Esophagus squamous epithelium (tissue), 5 donors: ENCODE measurements around the gene DRD4. TPM values are rescaled to one million over a fixed set of nuclear protein-coding genes. Genes with fewer than 3 reads are reported as not detected.

Source experiments
- DNase-seq: peaks from one replicate; lab custom pipeline; 2025; lab: John Stamatoyannopoulos, UW
- H3K27ac ChIP-seq, 4 donors: fragments of 200-600 bp; sonication (generic); one replicate each; pipeline ENCODE4 v1.5.1; 2016 to 2019; ENCODE audit warnings: mild to moderate bottlenecking in 1 of 4
- H3K27me3 ChIP-seq, 4 donors: fragments of 200-600 bp; sonication (generic); 1 replicate in 3 of 4; 2 replicates in 1 of 4; pipeline versions ENCODE4 v1.5.1 to v1.6.0; 2017 to 2021; ENCODE audit warnings: antibody characterized with exemption in 1 of 4
- H3K36me3 ChIP-seq, 3 donors: fragments of 200-600 bp; sonication (generic); one replicate each; pipeline ENCODE4 v1.5.1; 2016 to 2019
- H3K4me1 ChIP-seq, 3 donors: fragments of 200-600 bp; sonication (generic); one replicate each; pipeline ENCODE4 v1.5.1; 2017 to 2019
- H3K4me3 ChIP-seq, 4 donors: fragments of 200-600 bp; sonication (generic); 1 replicate in 3 of 4; 2 replicates in 1 of 4; pipeline ENCODE4 v1.5.1; 2016 to 2019; ENCODE audit warnings: mild to moderate bottlenecking in 2 of 4, moderate library complexity in 1 of 4
- H3K9me3 ChIP-seq, 3 donors: fragments of 200-600 bp; sonication (generic); one replicate each; pipeline ENCODE4 v1.5.1; 2016 to 2019
- POLR2A ChIP-seq, 4 donors: fragments of 450-650 bp; IDR thresholded peaks; one replicate each; pipeline ENCODE4 v1.6.1; 2017; ENCODE audit warnings: antibody characterized with exemption in 4 of 4, mild to moderate bottlenecking in 4 of 4, moderate library complexity in 3 of 4
- WGBS, 2 donors: methylation state at CpG; one replicate each; pipeline ENCODE4 v1.1.5; 2018; 5-methylcytosine and 5-hydroxymethylcytosine counted together
- intact Hi-C: fragments of 100-400 bp; cut with DNase I; formaldehyde crosslinking; loops from one replicate; pipeline ENCODE4 v1.15.0; 2022
- total RNA-seq, 4 donors: library from RNA; depleted of rRNA; stranded (reverse); fragments of >200 nt; gene quantifications; one replicate each; pipeline ENCODE4 v1.1.0, GENCODE V29; 2016
- TF ChIP-seq, protein P1 (sequence below), 6 experiments: fragments of 450-650 bp in 4 of 6; fragments of 200-600 bp in 2 of 6; sonication (generic) in 2 of 6; IDR thresholded peaks; one replicate each; pipeline ENCODE4 v1.5.1; 2016 to 2019; ENCODE audit warnings: antibody characterized with exemption in 6 of 6, mild to moderate bottlenecking in 4 of 6, moderate library complexity in 4 of 6
- donor health status: DM: yes; HTN: yes; CAD: no.

DRD4 gene
- total RNA-seq = under 1 TPM in 1 of 4 donors, not detected in 3; 0.76 TPM

DNA sequence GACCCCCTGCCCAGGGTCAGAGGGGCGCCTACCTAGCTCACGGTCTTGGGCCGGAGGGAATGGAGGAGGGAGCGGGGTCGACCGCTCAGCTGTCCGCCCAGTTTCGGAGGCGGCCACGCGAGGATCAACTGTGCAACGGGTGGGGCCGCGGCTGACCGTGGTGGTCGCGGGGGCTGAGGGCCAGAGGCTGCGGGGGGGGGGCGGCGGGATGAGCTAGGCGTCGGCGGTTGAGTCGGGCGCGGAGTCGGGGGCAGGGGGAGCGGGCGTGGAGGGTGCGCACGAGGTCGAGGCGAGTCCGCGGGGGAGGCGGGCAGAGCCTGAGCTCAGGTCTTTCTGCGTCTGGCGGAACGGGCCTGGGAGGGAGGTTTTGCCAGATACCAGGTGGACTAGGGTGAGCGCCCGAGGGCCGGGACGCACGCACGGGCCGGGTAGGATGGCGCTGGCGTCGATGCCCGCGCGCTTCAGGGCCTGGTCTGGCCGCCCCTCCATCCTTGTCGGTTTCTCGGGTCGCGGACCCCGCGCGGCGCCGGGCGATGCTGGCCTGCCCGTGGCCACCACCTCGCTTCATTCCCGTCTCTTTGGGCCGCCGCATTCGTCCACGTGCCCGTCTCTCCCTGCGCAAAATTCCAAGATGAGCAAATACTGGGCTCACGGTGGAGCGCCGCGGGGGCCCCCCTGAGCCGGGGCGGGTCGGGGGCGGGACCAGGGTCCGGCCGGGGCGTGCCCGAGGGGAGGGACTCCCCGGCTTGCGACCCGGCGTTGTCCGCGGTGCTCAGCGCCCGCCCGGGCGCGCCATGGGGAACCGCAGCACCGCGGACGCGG, at the start of gene DRD4:
Gene DRD4, plus strand, starts transcription at position 759 of the 822 bp plus-strand sequence. Its CDS starts 36 bp downstream, at position 795.
- DNase-seq = no peak
- no peaks in the 10 kb centered on the region for H3K9me3 ChIP-seq
- TF ChIP-seq POLR2A (IDR thresholded peaks at IDR 0.05) = no peak
- TF ChIP-seq, protein P1, sequence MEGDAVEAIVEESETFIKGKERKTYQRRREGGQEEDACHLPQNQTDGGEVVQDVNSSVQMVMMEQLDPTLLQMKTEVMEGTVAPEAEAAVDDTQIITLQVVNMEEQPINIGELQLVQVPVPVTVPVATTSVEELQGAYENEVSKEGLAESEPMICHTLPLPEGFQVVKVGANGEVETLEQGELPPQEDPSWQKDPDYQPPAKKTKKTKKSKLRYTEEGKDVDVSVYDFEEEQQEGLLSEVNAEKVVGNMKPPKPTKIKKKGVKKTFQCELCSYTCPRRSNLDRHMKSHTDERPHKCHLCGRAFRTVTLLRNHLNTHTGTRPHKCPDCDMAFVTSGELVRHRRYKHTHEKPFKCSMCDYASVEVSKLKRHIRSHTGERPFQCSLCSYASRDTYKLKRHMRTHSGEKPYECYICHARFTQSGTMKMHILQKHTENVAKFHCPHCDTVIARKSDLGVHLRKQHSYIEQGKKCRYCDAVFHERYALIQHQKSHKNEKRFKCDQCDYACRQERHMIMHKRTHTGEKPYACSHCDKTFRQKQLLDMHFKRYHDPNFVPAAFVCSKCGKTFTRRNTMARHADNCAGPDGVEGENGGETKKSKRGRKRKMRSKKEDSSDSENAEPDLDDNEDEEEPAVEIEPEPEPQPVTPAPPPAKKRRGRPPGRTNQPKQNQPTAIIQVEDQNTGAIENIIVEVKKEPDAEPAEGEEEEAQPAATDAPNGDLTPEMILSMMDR (IDR thresholded peaks at IDR 0.05) = no peak
- peaks cover 14 to 50% (median 25%) of the 10 kb centered on the region in 3 donors for H3K4me1 ChIP-seq
- intact Hi-C loops = no loop called here
- H3K4me3 ChIP-seq = peak within 1 kb of the TSS in 3 of 4 donors; percentile 24 to 55 (median 38)
- WGBS, 2 donors = no CpG with 5 or more reads among the region's 100 CpGs
- no peak within 1 kb of the TSS for H3K27ac ChIP-seq
- H3K27me3 ChIP-seq = peaks cover 0 to 50% (median 0%) of the 10 kb centered on the region in 4 donors
- peaks cover 0 to 17% (median 0%) of the 10 kb centered on the region in 3 donors for H3K36me3 ChIP-seq

DNA sequence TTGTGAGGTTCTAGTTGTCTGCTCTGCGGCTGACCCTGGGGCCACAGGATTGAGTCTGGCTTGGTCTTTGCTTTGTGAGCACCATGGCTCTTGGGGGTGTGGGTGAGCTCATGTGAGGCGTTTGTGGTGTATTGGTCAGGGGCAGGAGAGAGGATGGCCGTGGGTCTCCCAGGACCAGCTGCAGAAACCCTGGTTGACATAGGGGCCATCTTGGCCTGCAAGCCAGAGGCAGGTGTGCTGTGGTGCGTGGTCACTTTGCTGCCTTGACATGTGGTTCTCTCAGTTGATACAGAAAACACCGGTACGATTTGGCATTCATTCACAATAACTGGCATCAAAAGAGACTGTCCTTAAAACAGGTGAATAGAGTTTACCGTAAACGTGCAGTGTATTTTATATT, 49.5 kb upstream of the DRD4 start:
- peak overlapping the region in 2 of 4 donors; percentile 54 to 58 for H3K27ac ChIP-seq
- intact Hi-C loops = no loop called here
- no peaks in the 10 kb centered on the region for H3K4me1 ChIP-seq
- no peak for DNase-seq
- TF ChIP-seq POLR2A (IDR thresholded peaks at IDR 0.05) = no peak
- TF ChIP-seq, protein P1 (IDR thresholded peaks at IDR 0.05) = no peak
- H3K27me3 ChIP-seq = no peaks in the 10 kb centered on the region
- no peak overlapping the region for H3K4me3 ChIP-seq
- 74 to 86% methylated on average over 5 to 6 of the region's 8 CpGs for WGBS, 2 donors
- peaks cover 18 to 99% (median 71%) of the 10 kb centered on the region in 3 donors for H3K36me3 ChIP-seq
- H3K9me3 ChIP-seq = no peaks in the 10 kb centered on the region

DNA sequence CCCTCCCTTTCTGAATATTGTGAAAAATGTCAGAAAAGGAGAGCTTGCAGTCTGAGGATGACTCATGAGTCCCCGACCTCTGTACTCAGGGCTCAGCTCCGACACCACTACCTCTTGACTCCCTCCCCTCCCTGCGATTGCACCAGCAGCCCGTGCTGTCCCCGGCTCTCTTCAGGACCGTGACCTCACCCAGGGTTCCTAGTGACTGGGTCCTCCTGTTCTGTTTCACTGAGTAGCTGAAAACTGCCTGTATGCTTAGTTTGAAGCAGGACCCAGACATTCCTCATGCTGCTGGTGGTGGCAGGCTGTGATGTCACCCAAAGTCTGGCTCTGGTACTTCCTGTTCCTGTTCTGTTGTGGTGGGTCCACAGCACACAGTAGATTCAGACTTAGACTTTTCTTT, 49.1 kb upstream of the DRD4 start:
- H3K27me3 ChIP-seq = no peaks in the 10 kb centered on the region
- no peaks in the 10 kb centered on the region for H3K9me3 ChIP-seq
- H3K36me3 ChIP-seq = peaks cover 23 to 99% (median 71%) of the 10 kb centered on the region in 3 donors
- H3K4me1 ChIP-seq = no peaks in the 10 kb centered on the region
- peak overlapping the region in 2 of 4 donors; percentile 54 to 58 for H3K27ac ChIP-seq
- intact Hi-C loops = no loop called here
- TF ChIP-seq, protein P1 (IDR thresholded peaks at IDR 0.05) = no peak
- TF ChIP-seq POLR2A (IDR thresholded peaks at IDR 0.05) = no peak
- no peak for DNase-seq
- no peak overlapping the region for H3K4me3 ChIP-seq
- 66 to 74% methylated on average over 6 of the region's 6 CpGs for WGBS, 2 donors

DNA sequence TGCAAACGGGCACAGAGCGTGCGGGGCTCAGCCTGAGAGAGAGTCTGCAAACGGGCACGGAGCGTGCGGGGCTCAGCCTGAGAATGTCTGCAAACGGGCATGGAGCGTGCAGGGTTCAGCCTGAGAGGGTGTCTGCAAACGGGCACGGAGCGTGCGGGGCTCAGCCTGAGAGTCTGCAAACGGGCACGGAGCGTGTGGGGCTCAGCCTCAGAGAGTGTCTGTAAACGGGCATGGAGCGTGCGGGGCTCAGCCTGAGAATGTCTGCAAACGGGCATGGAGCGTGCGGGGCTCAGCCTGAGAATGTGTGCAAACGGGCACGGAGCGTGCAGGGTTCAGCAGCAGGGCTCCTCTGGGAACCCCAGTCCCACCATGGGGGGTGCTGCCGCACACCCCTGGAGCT, 47.3 kb upstream of the DRD4 start:
- intact Hi-C loops = no loop called here
- Histone ChIP-seq H3K4me1 (no peaks in the 10 kb centered on the region), H3K27ac (no peak overlapping the region), H3K27me3 (no peaks in the 10 kb centered on the region), H3K9me3 (no peaks in the 10 kb centered on the region), H3K36me3 (peaks cover 26 to 99% (median 66%) of the 10 kb centered on the region in 3 donors), H3K4me3 (no peak overlapping the region)
- no peak for TF ChIP-seq POLR2A (IDR thresholded peaks at IDR 0.05)
- TF ChIP-seq, protein P1 (IDR thresholded peaks at IDR 0.05) = no peak
- no peak for DNase-seq
- WGBS, 2 donors = 93 to 97% methylated on average over 16 to 21 of the region's 26 CpGs

DNA sequence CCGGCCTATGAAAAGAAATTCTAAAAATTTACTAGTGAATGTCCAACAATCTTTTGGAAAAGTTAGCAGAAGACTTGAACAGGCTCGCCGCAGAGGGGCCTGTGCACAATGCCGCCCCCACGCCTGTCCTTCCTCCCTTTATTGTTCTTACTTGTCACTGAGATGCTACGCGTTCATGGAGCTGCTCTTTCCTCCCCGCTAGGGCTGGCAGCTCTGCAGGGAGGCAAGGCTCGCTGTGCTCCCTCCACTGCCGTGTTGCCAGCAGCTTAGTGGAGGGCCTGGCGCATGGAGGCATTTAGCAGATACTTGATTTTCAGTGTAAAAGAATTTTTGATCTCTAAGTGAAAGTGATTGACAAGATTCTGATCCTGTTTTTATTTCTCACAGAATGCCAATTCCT, 46.1 kb upstream of the DRD4 start:
- peaks cover 35 to 100% (median 61%) of the 10 kb centered on the region in 3 donors for H3K36me3 ChIP-seq
- DNase-seq = no peak

More for the DNA sequence above, 46.1 kb upstream of the DRD4 start:
- Histone ChIP-seq H3K4me1 (no peaks in the 10 kb centered on the region), H3K27me3 (no peaks in the 10 kb centered on the region), H3K9me3 (no peaks in the 10 kb centered on the region), H3K27ac (no peak overlapping the region), H3K4me3 (no peak overlapping the region)
- 83 to 84% methylated on average over 11 of the region's 11 CpGs for WGBS, 2 donors
- intact Hi-C loops = no loop called here
- TF ChIP-seq, protein P1 (IDR thresholded peaks at IDR 0.05) = no peak
- TF ChIP-seq POLR2A (IDR thresholded peaks at IDR 0.05) = no peak
